Vagina (tissue), 2 donors: ENCODE data around the gene OVOL2. TPM values are rescaled to one million over a fixed set of nuclear protein-coding genes. Genes with fewer than 3 reads are reported as not detected.

Experiments
- DNase-seq, 2 donors: peaks; one replicate each; pipeline ENCODE4 v3.0.0-alpha.2; 2017; ENCODE audit errors: extremely low spot score in 2 of 2
- H3K27ac ChIP-seq: fragments of 200-600 bp; sonication (generic); one replicate; pipeline ENCODE4 v1.5.1; 2019
- H3K27me3 ChIP-seq: fragments of 200-600 bp; sonication (generic); one replicate; pipeline ENCODE4 v1.5.1; 2019
- H3K36me3 ChIP-seq, 2 donors: fragments of 200-600 bp; sonication (generic); one replicate each; pipeline ENCODE4 v1.5.1; 2017 to 2019
- H3K4me1 ChIP-seq: fragments of 200-600 bp; sonication (generic); one replicate; pipeline ENCODE4 v1.5.1; 2019
- H3K4me3 ChIP-seq, 2 donors: fragments of 200-600 bp; sonication (generic); 1 replicate in 1 of 2; 2 replicates in 1 of 2; pipeline ENCODE4 v1.5.1; 2016 to 2019
- H3K9me3 ChIP-seq: fragments of 200-600 bp; sonication (generic); one replicate; pipeline ENCODE4 v1.5.1; 2019
- CTCF ChIP-seq, 3 experiments: fragments of 450-650 bp in 2 of 3; fragments of 200-600 bp in 1 of 3; sonication (generic) in 1 of 3; IDR thresholded peaks; one replicate each; pipeline ENCODE4 v1.5.1; 2017 to 2019; ENCODE audit warnings: antibody characterized with exemption in 3 of 3, mild to moderate bottlenecking in 2 of 3, moderate library complexity in 2 of 3
- POLR2A ChIP-seq, 2 donors: fragments of 450-650 bp; IDR thresholded peaks; one replicate each; pipeline ENCODE4 v1.6.1; 2017; ENCODE audit warnings: antibody characterized with exemption in 2 of 2, mild to moderate bottlenecking in 2 of 2, moderate library complexity in 2 of 2
- POLR2AphosphoS5 ChIP-seq, 2 donors: sonication (generic); formaldehyde crosslinking; IDR thresholded peaks; one replicate each; pipeline ENCODE4 v1.9.0; 2017; ENCODE audit warnings: antibody characterized with exemption in 2 of 2, mild to moderate bottlenecking in 2 of 2, low read depth in 1 of 2; ENCODE audit not compliant: insufficient read depth in 1 of 2
- intact Hi-C: fragments of 100-400 bp; cut with DNase I; formaldehyde crosslinking; loops from one replicate; pipeline ENCODE4 v1.15.1; 2023
- small RNA-seq: library from RNA; depleted of rRNA; stranded (forward); fragments of <200 nt; gene quantifications from one replicate; pipeline ENCODE3, GENCODE V24; 2016
- total RNA-seq: library from RNA; depleted of rRNA; stranded (reverse); fragments of >200 nt; gene quantifications from one replicate; pipeline ENCODE4 v1.2.3, GENCODE V29; 2016

OVOL2 gene
- total RNA-seq, 1 donor from 2014 or later: 9.3 TPM

- Histone ChIP-seq H3K36me3 (peaks cover 0 to 4% of the 10 kb centered on the region in 2 donors), H3K4me3 (no peak overlapping the region), H3K9me3 (no peaks in the 10 kb centered on the region), H3K4me1 (no peaks in the 10 kb centered on the region), H3K27ac (no peak overlapping the region), H3K27me3 (no peaks in the 10 kb centered on the region)
- TF ChIP-seq POLR2AphosphoS5 (IDR thresholded peaks at IDR 0.05; ENCODE audit: insufficient read depth in 1 of 2, low read depth in 1 of 2) (no peak), CTCF (IDR thresholded peaks at IDR 0.05) (no peak), POLR2A (IDR thresholded peaks at IDR 0.05) (no peak)
- intact Hi-C loops: loop anchor here (10.0 kb wide), 1 partner anchor 486 kb away; no protein-coding TSS in a partner anchor
- no peak for DNase-seq
Observed at GRCh38 chr20:17990278-17990972, 67.3 kb downstream of the OVOL2 start.

GRCh38 chr20:17987988-17988387 is 69.7 kb downstream of the OVOL2 start:
- H3K36me3 ChIP-seq: peaks cover 0 to 4% of the 10 kb centered on the region in 2 donors
- intact Hi-C loops: no loop called here
- no peak for TF ChIP-seq POLR2A (IDR thresholded peaks at IDR 0.05)
- no peak for TF ChIP-seq CTCF (IDR thresholded peaks at IDR 0.05)
- no peak for TF ChIP-seq POLR2AphosphoS5 (IDR thresholded peaks at IDR 0.05; ENCODE audit: insufficient read depth in 1 of 2, low read depth in 1 of 2)

GRCh38 chr20:17985388-17986018 is 72.2 kb downstream of the OVOL2 start:
- TF ChIP-seq POLR2AphosphoS5 (IDR thresholded peaks at IDR 0.05; ENCODE audit: insufficient read depth in 1 of 2, low read depth in 1 of 2) (no peak), POLR2A (IDR thresholded peaks at IDR 0.05) (no peak), CTCF (IDR thresholded peaks at IDR 0.05) (no peak)
- intact Hi-C loops: no loop called here
- Histone ChIP-seq H3K27ac (no peak overlapping the region), H3K9me3 (no peaks in the 10 kb centered on the region), H3K4me1 (no peaks in the 10 kb centered on the region), H3K36me3 (peaks cover 0 to 4% of the 10 kb centered on the region in 2 donors), H3K4me3 (no peak overlapping the region), H3K27me3 (no peaks in the 10 kb centered on the region)
- DNase-seq: no peak

More at GRCh38 chr20:17987988-17988387, 69.7 kb downstream of the OVOL2 start:
- H3K4me3 ChIP-seq: no peak overlapping the region
- no peaks in the 10 kb centered on the region for H3K27me3 ChIP-seq
- DNase-seq: no peak
- no peak overlapping the region for H3K27ac ChIP-seq
- H3K9me3 ChIP-seq: no peaks in the 10 kb centered on the region
- no peaks in the 10 kb centered on the region for H3K4me1 ChIP-seq

GRCh38 chr20:17976305-17976704 is 81.4 kb downstream of the OVOL2 start:
- peaks cover 0 to 9% of the 10 kb centered on the region in 2 donors for H3K36me3 ChIP-seq
- H3K4me3 ChIP-seq: no peak overlapping the region
- H3K27me3 ChIP-seq: no peaks in the 10 kb centered on the region
- DNase-seq: no peak
- no peaks in the 10 kb centered on the region for H3K9me3 ChIP-seq
- H3K27ac ChIP-seq: no peak overlapping the region
- intact Hi-C loops: no loop called here
- no peak for TF ChIP-seq POLR2AphosphoS5 (IDR thresholded peaks at IDR 0.05; ENCODE audit: insufficient read depth in 1 of 2, low read depth in 1 of 2)
- TF ChIP-seq POLR2A (IDR thresholded peaks at IDR 0.05): no peak
- TF ChIP-seq CTCF (IDR thresholded peaks at IDR 0.05): no peak
- H3K4me1 ChIP-seq: peaks cover 25% of the 10 kb centered on the region

Small RNA genes lying within 50 kb of the gene (small RNA-seq; reads per million reads assigned to genes)
- gene RNU7-137P: not detected

Other genes starting within 250 kb of the OVOL2 start
- 159 TPM for gene SNX5, start 89.1 kb downstream of the OVOL2 start, total RNA-seq
- gene MGME1, start 88.9 kb downstream of the OVOL2 start, total RNA-seq: 8.6 TPM
- gene KAT14, start 79.9 kb upstream of the OVOL2 start, total RNA-seq: 11.5 TPM
- gene PET117, start 79.9 kb upstream of the OVOL2 start, total RNA-seq: 6.1 TPM
- 20.6 TPM for gene ZNF133, start 230.6 kb upstream of the OVOL2 start, total RNA-seq